Sigmoid colon (tissue), 4 donors: Measurements from ENCODE around the gene MED22.

ENCODE experiments used
- CTCF ChIP-seq, 4 experiments: fragments of 450-650 bp in 3 of 4; fragments of 200-600 bp in 1 of 4; IDR thresholded peaks; one replicate each; pipeline ENCODE4 v1.5.1; 2016 to 2019; ENCODE audit warnings: antibody characterized with exemption in 4 of 4, mild to moderate bottlenecking in 3 of 4, moderate library complexity in 2 of 4
- EP300 ChIP-seq, 4 donors: sonication (generic); formaldehyde crosslinking; IDR thresholded peaks; one replicate each; pipeline ENCODE4 v1.6.1; 2017; ENCODE audit warnings: antibody characterized with exemption in 4 of 4
- POLR2A ChIP-seq, 2 donors: fragments of 450-650 bp; IDR thresholded peaks; one replicate each; pipeline ENCODE4 v1.6.1; 2016; ENCODE audit warnings: antibody characterized with exemption in 2 of 2, mild to moderate bottlenecking in 2 of 2, moderate library complexity in 2 of 2
- POLR2AphosphoS5 ChIP-seq, 4 donors: sonication (generic); formaldehyde crosslinking; IDR thresholded peaks; one replicate each; pipeline ENCODE4 v1.6.1; 2017; ENCODE audit warnings: antibody characterized with exemption in 4 of 4

- TF ChIP-seq CTCF (IDR thresholded peaks at IDR 0.05) (no peak), POLR2A (IDR thresholded peaks at IDR 0.05) (no peak), POLR2AphosphoS5 (IDR thresholded peaks at IDR 0.05) (no peak), EP300 (IDR thresholded peaks at IDR 0.05) (no peak)
These were observed 3.6 kb upstream of the MED22 start for GRCh38 chr9:133351526-133351907.
